ENCODE data around the gene CENPA.
"Not testable (repeated sequence)": the region's sequence is repeated elsewhere in the genome, so short reads cannot be mapped to it uniquely, and the experiment has no call there.

The CENPA gene

GRCh38 chr2:26805241-26805676, 19.4 kb downstream of the CENPA start:
- Histone ChIP-seq H3K9me3 (replicated peaks; ENCODE audit: low read length) (no peaks in the 10 kb centered on the region), H3K4me2 (ENCODE audit: low read length) (no peak overlapping the region), H3K36me3 (ENCODE audit: insufficient read depth, low read length) (peaks cover 4% of the 10 kb centered on the region), H3K4me1 (ENCODE audit: control insufficient read depth, insufficient read depth, low read length) (peaks cover 7% of the 10 kb centered on the region), H3K27me3 (ENCODE audit: control insufficient read depth, insufficient read depth, low read length) (peaks cover 8% of the 10 kb centered on the region), H3K4me3 (ENCODE audit: low read length) (no peak overlapping the region), H3K9ac (ENCODE audit: low read depth, low read length) (no peak overlapping the region)

- no peak overlapping the region for H3K9ac ChIP-seq (ENCODE audit: low read depth, low read length)
- peaks cover 7% of the 10 kb centered on the region for H3K4me1 ChIP-seq (ENCODE audit: control insufficient read depth, insufficient read depth, low read length)
- no peaks in the 10 kb centered on the region for H3K36me3 ChIP-seq (ENCODE audit: insufficient read depth, low read length)
- H3K9me3 ChIP-seq (replicated peaks; ENCODE audit: low read length), result no peaks in the 10 kb centered on the region
- H3K4me2 ChIP-seq (ENCODE audit: low read length), result no peak overlapping the region
- no peak overlapping the region for H3K4me3 ChIP-seq (ENCODE audit: low read length)
- peaks cover 26% of the 10 kb centered on the region for H3K27me3 ChIP-seq (ENCODE audit: control insufficient read depth, insufficient read depth, low read length)
These were observed 22.1 kb downstream of the CENPA start for GRCh38 chr2:26807788-26808460.

- H3K27me3 ChIP-seq (ENCODE audit: control insufficient read depth, insufficient read depth, low read length), result peaks cover 26% of the 10 kb centered on the region
- peaks cover 7% of the 10 kb centered on the region for H3K4me1 ChIP-seq (ENCODE audit: control insufficient read depth, insufficient read depth, low read length)
- H3K4me3 ChIP-seq (ENCODE audit: low read length), result no peak overlapping the region
- H3K9ac ChIP-seq (ENCODE audit: low read depth, low read length), result no peak overlapping the region
- no peaks in the 10 kb centered on the region for H3K36me3 ChIP-seq (ENCODE audit: insufficient read depth, low read length)
- H3K9me3 ChIP-seq (replicated peaks; ENCODE audit: low read length), result no peaks in the 10 kb centered on the region
- no peak overlapping the region for H3K4me2 ChIP-seq (ENCODE audit: low read length)
These were observed 23.4 kb downstream of the CENPA start for GRCh38 chr2:26809211-26809610.

GRCh38 chr2:26809876-26810577, 24.2 kb downstream of the CENPA start:
- Histone ChIP-seq H3K4me3 (ENCODE audit: low read length) (no peak overlapping the region), H3K9me3 (replicated peaks; ENCODE audit: low read length) (no peaks in the 10 kb centered on the region), H3K4me2 (ENCODE audit: low read length) (no peak overlapping the region), H3K27me3 (ENCODE audit: control insufficient read depth, insufficient read depth, low read length) (peaks cover 26% of the 10 kb centered on the region), H3K36me3 (ENCODE audit: insufficient read depth, low read length) (no peaks in the 10 kb centered on the region), H3K9ac (ENCODE audit: low read depth, low read length) (no peak overlapping the region), H3K4me1 (ENCODE audit: control insufficient read depth, insufficient read depth, low read length) (peaks cover 4% of the 10 kb centered on the region)

GRCh38 chr2:26811261-26811660, 25.4 kb downstream of the CENPA start:
- Histone ChIP-seq H3K27me3 (ENCODE audit: control insufficient read depth, insufficient read depth, low read length) (peaks cover 26% of the 10 kb centered on the region), H3K9me3 (replicated peaks; ENCODE audit: low read length) (no peaks in the 10 kb centered on the region), H3K4me1 (ENCODE audit: control insufficient read depth, insufficient read depth, low read length) (no peaks in the 10 kb centered on the region), H3K36me3 (ENCODE audit: insufficient read depth, low read length) (no peaks in the 10 kb centered on the region), H3K9ac (ENCODE audit: low read depth, low read length) (no peak overlapping the region), H3K4me2 (ENCODE audit: low read length) (no peak overlapping the region), H3K4me3 (ENCODE audit: low read length) (no peak overlapping the region)

- Histone ChIP-seq H3K9me3 (replicated peaks; ENCODE audit: low read length) (no peaks in the 10 kb centered on the region), H3K27me3 (ENCODE audit: control insufficient read depth, insufficient read depth, low read length) (peaks cover 31% of the 10 kb centered on the region), H3K9ac (ENCODE audit: low read depth, low read length) (no peak overlapping the region), H3K36me3 (ENCODE audit: insufficient read depth, low read length) (no peaks in the 10 kb centered on the region), H3K4me3 (ENCODE audit: low read length) (no peak overlapping the region), H3K4me2 (ENCODE audit: low read length) (no peak overlapping the region), H3K4me1 (ENCODE audit: control insufficient read depth, insufficient read depth, low read length) (no peaks in the 10 kb centered on the region)
These were observed 26.2 kb downstream of the CENPA start for GRCh38 chr2:26811791-26812694.

- Histone ChIP-seq H3K9ac (ENCODE audit: low read depth, low read length) (no peak overlapping the region), H3K27me3 (ENCODE audit: control insufficient read depth, insufficient read depth, low read length) (peaks cover 31% of the 10 kb centered on the region)
These were observed 26.9 kb downstream of the CENPA start for GRCh38 chr2:26812731-26813130.

GRCh38 chr2:26814072-26814765, 28.4 kb downstream of the CENPA start:
- peaks cover 41% of the 10 kb centered on the region for H3K27me3 ChIP-seq (ENCODE audit: control insufficient read depth, insufficient read depth, low read length)

More at GRCh38 chr2:26812731-26813130, 26.9 kb downstream of the CENPA start:
- Histone ChIP-seq H3K4me1 (ENCODE audit: control insufficient read depth, insufficient read depth, low read length) (no peaks in the 10 kb centered on the region), H3K9me3 (replicated peaks; ENCODE audit: low read length) (no peaks in the 10 kb centered on the region), H3K4me3 (ENCODE audit: low read length) (no peak overlapping the region), H3K36me3 (ENCODE audit: insufficient read depth, low read length) (no peaks in the 10 kb centered on the region), H3K4me2 (ENCODE audit: low read length) (no peak overlapping the region)

GRCh38 chr2:26816893-26817292, 31.0 kb downstream of the CENPA start:
- Histone ChIP-seq H3K36me3 (ENCODE audit: insufficient read depth, low read length) (no peaks in the 10 kb centered on the region), H3K4me3 (ENCODE audit: low read length) (no peak overlapping the region), H3K4me1 (ENCODE audit: control insufficient read depth, insufficient read depth, low read length) (no peaks in the 10 kb centered on the region), H3K9ac (ENCODE audit: low read depth, low read length) (no peak overlapping the region), H3K9me3 (replicated peaks; ENCODE audit: low read length) (no peaks in the 10 kb centered on the region), H3K4me2 (ENCODE audit: low read length) (no peak overlapping the region), H3K27me3 (ENCODE audit: control insufficient read depth, insufficient read depth, low read length) (peaks cover 43% of the 10 kb centered on the region)

More at GRCh38 chr2:26814072-26814765, 28.4 kb downstream of the CENPA start:
- H3K4me3 ChIP-seq (ENCODE audit: low read length); H3K4me1 ChIP-seq (ENCODE audit: control insufficient read depth, insufficient read depth, low read length); H3K4me2 ChIP-seq (ENCODE audit: low read length); H3K9ac ChIP-seq (ENCODE audit: low read depth, low read length); H3K36me3 ChIP-seq (ENCODE audit: insufficient read depth, low read length); H3K9me3 ChIP-seq (replicated peaks; ENCODE audit: low read length): not testable (repeated sequence)

GRCh38 chr2:26818255-26818654, 32.4 kb downstream of the CENPA start:
- no peak overlapping the region for H3K4me2 ChIP-seq (ENCODE audit: low read length)
- H3K4me1 ChIP-seq (ENCODE audit: control insufficient read depth, insufficient read depth, low read length), result no peaks in the 10 kb centered on the region
- no peaks in the 10 kb centered on the region for H3K9me3 ChIP-seq (replicated peaks; ENCODE audit: low read length)
- H3K4me3 ChIP-seq (ENCODE audit: low read length), result no peak overlapping the region
- H3K27me3 ChIP-seq (ENCODE audit: control insufficient read depth, insufficient read depth, low read length), result peaks cover 44% of the 10 kb centered on the region
- no peaks in the 10 kb centered on the region for H3K36me3 ChIP-seq (ENCODE audit: insufficient read depth, low read length)
- H3K9ac ChIP-seq (ENCODE audit: low read depth, low read length), result no peak overlapping the region

- no peaks in the 10 kb centered on the region for H3K9me3 ChIP-seq (replicated peaks; ENCODE audit: low read length)
- H3K36me3 ChIP-seq (ENCODE audit: insufficient read depth, low read length), result no peaks in the 10 kb centered on the region
- no peaks in the 10 kb centered on the region for H3K4me1 ChIP-seq (ENCODE audit: control insufficient read depth, insufficient read depth, low read length)
- no peak overlapping the region for H3K9ac ChIP-seq (ENCODE audit: low read depth, low read length)
- no peak overlapping the region for H3K4me3 ChIP-seq (ENCODE audit: low read length)
- peaks cover 44% of the 10 kb centered on the region for H3K27me3 ChIP-seq (ENCODE audit: control insufficient read depth, insufficient read depth, low read length)
- H3K4me2 ChIP-seq (ENCODE audit: low read length), result no peak overlapping the region
These were observed 33.1 kb downstream of the CENPA start for GRCh38 chr2:26818972-26819371.

Data from skeletal muscle satellite cell (primary cell).